Activated CD4-positive, alpha-beta T cell treated with anti-CD3 and anti-CD28 coated beads, Interleukin-2, amount 10 ng/mL, durations not matched to agents 24 days and 14 days (primary cell): Measurements from ENCODE around the gene SLC17A8. TPM values are rescaled to one million over a fixed set of nuclear protein-coding genes. Genes with fewer than 3 reads are reported as not detected.

Experiments
- DNase-seq: peaks from one replicate; pipeline ENCODE4 v3.0.0; 2022
- H3K27ac Mint-ChIP-seq: one replicate; pipeline ENCODE4 v1.8.0; 2022; ENCODE audit warnings: mild to moderate bottlenecking, mixed read lengths
- H3K27me3 Mint-ChIP-seq: one replicate; pipeline ENCODE4 v1.8.0; 2022; ENCODE audit warnings: mixed read lengths
- H3K36me3 Mint-ChIP-seq: one replicate; pipeline ENCODE4 v1.8.0; 2022; ENCODE audit warnings: low read depth, mild to moderate bottlenecking, mixed read lengths
- H3K4me1 Mint-ChIP-seq: one replicate; pipeline ENCODE4 v1.8.0; 2021; ENCODE audit warnings: mixed read lengths
- H3K4me3 Mint-ChIP-seq: one replicate; pipeline ENCODE4 v1.8.0; 2022; ENCODE audit warnings: mild to moderate bottlenecking, moderate library complexity, mixed read lengths
- H3K9me3 Mint-ChIP-seq: one replicate; pipeline ENCODE4 v1.8.0; 2021; ENCODE audit warnings: mixed read lengths
- intact Hi-C: fragments of 100-400 bp; cut with micrococcal nuclease; formaldehyde crosslinking; loops from one replicate; pipeline ENCODE4 v1.15.1; 2023
- total RNA-seq: library from RNA; stranded (reverse); gene quantifications from 2 replicates; pipeline ENCODE4 v1.2.3, GENCODE V29; 2022

Gene SLC17A8
- total RNA-seq, 1 donor from 2014 or later = not detected

- DNase-seq = no peak
- no peaks in the 10 kb centered on the region for H3K4me1 Mint-ChIP-seq
- intact Hi-C loops = no loop called here
- H3K4me3 Mint-ChIP-seq = no peak overlapping the region
- H3K36me3 Mint-ChIP-seq = no peaks in the 10 kb centered on the region
- H3K27ac Mint-ChIP-seq = no peak overlapping the region
- H3K9me3 Mint-ChIP-seq = no peaks in the 10 kb centered on the region
- H3K27me3 Mint-ChIP-seq = peaks cover 16% of the 10 kb centered on the region
Measured at GRCh38 chr12:100448656-100449055, 91.8 kb downstream of the SLC17A8 start.

GRCh38 chr12:100450735-100451134 is 93.9 kb downstream of the SLC17A8 start:
- Mint-ChIP-seq H3K4me3 (no peak overlapping the region), H3K27ac (no peak overlapping the region), H3K27me3 (peaks cover 16% of the 10 kb centered on the region), H3K36me3 (no peaks in the 10 kb centered on the region), H3K4me1 (no peaks in the 10 kb centered on the region), H3K9me3 (no peaks in the 10 kb centered on the region)
- no peak for DNase-seq
- intact Hi-C loops = no loop called here

- Mint-ChIP-seq H3K27me3 (peaks cover 7% of the 10 kb centered on the region), H3K27ac (no peak overlapping the region), H3K4me3 (no peak overlapping the region), H3K4me1 (no peaks in the 10 kb centered on the region), H3K36me3 (no peaks in the 10 kb centered on the region), H3K9me3 (no peaks in the 10 kb centered on the region)
- no peak for DNase-seq
- intact Hi-C loops = no loop called here
Measured at GRCh38 chr12:100453951-100454350, 97.1 kb downstream of the SLC17A8 start.

- no peak overlapping the region for H3K27ac Mint-ChIP-seq
- no peaks in the 10 kb centered on the region for H3K4me1 Mint-ChIP-seq
- no peak for DNase-seq
- no peaks in the 10 kb centered on the region for H3K9me3 Mint-ChIP-seq
- intact Hi-C loops = no loop called here
- no peaks in the 10 kb centered on the region for H3K36me3 Mint-ChIP-seq
- H3K27me3 Mint-ChIP-seq = peaks cover 3% of the 10 kb centered on the region
- H3K4me3 Mint-ChIP-seq = no peak overlapping the region
Measured at GRCh38 chr12:100455896-100456295, 99.0 kb downstream of the SLC17A8 start.

- no peaks in the 10 kb centered on the region for H3K4me1 Mint-ChIP-seq
- H3K4me3 Mint-ChIP-seq = no peak overlapping the region
- H3K9me3 Mint-ChIP-seq = no peaks in the 10 kb centered on the region
- H3K27ac Mint-ChIP-seq = no peak overlapping the region
- DNase-seq = no peak
- peaks cover 1% of the 10 kb centered on the region for H3K27me3 Mint-ChIP-seq
- intact Hi-C loops = no loop called here
- H3K36me3 Mint-ChIP-seq = no peaks in the 10 kb centered on the region
Measured at GRCh38 chr12:100458191-100458590, 101.3 kb downstream of the SLC17A8 start.

- Mint-ChIP-seq H3K4me3 (no peak overlapping the region), H3K9me3 (no peaks in the 10 kb centered on the region)
Measured at GRCh38 chr12:100460702-100461101, 103.8 kb downstream of the SLC17A8 start.

GRCh38 chr12:100461330-100461973 is 104.6 kb downstream of the SLC17A8 start:
- H3K4me1 Mint-ChIP-seq = no peaks in the 10 kb centered on the region
- no peak for DNase-seq
- no peaks in the 10 kb centered on the region for H3K9me3 Mint-ChIP-seq

More at GRCh38 chr12:100460702-100461101, 103.8 kb downstream of the SLC17A8 start:
- Mint-ChIP-seq H3K36me3 (no peaks in the 10 kb centered on the region), H3K4me1 (no peaks in the 10 kb centered on the region), H3K27me3 (peaks cover 1% of the 10 kb centered on the region), H3K27ac (no peak overlapping the region)
- intact Hi-C loops = no loop called here
- DNase-seq = no peak

GRCh38 chr12:100463661-100464060 is 106.8 kb downstream of the SLC17A8 start:
- intact Hi-C loops = no loop called here
- DNase-seq = no peak
- no peaks in the 10 kb centered on the region for H3K36me3 Mint-ChIP-seq
- H3K27me3 Mint-ChIP-seq = peaks cover 1% of the 10 kb centered on the region
- no peak overlapping the region for H3K27ac Mint-ChIP-seq
- H3K9me3 Mint-ChIP-seq = no peaks in the 10 kb centered on the region
- no peak overlapping the region for H3K4me3 Mint-ChIP-seq
- H3K4me1 Mint-ChIP-seq = no peaks in the 10 kb centered on the region

More at GRCh38 chr12:100461330-100461973, 104.6 kb downstream of the SLC17A8 start:
- Mint-ChIP-seq H3K4me3 (no peak overlapping the region), H3K36me3 (no peaks in the 10 kb centered on the region), H3K27me3 (peaks cover 1% of the 10 kb centered on the region), H3K27ac (no peak overlapping the region)
- intact Hi-C loops = no loop called here

- DNase-seq = no peak
- Mint-ChIP-seq H3K27ac (no peak overlapping the region), H3K4me1 (no peaks in the 10 kb centered on the region), H3K27me3 (peaks cover 1% of the 10 kb centered on the region), H3K36me3 (no peaks in the 10 kb centered on the region), H3K9me3 (no peaks in the 10 kb centered on the region), H3K4me3 (no peak overlapping the region)
- intact Hi-C loops = no loop called here
Measured at GRCh38 chr12:100464529-100464928, 107.7 kb downstream of the SLC17A8 start.

- Mint-ChIP-seq H3K27me3 (peaks cover 4% of the 10 kb centered on the region), H3K4me3 (no peak overlapping the region), H3K36me3 (no peaks in the 10 kb centered on the region), H3K27ac (no peak overlapping the region), H3K4me1 (no peaks in the 10 kb centered on the region), H3K9me3 (no peaks in the 10 kb centered on the region)
- intact Hi-C loops = no loop called here
- DNase-seq = no peak
Measured at GRCh38 chr12:100468126-100468525, 111.3 kb downstream of the SLC17A8 start.

Other genes with a start within 250 kb of the SLC17A8 start
- gene BLTP3B, start 214.2 kb upstream of the SLC17A8 start, total RNA-seq = 57.6 and 63.6 TPM in 2 replicates
- gene ACTR6, start 156.3 kb upstream of the SLC17A8 start, total RNA-seq = 33.7 and 37.4 TPM in 2 replicates
- 1.3 and 2.9 TPM in 2 replicates for gene DEPDC4, start 90.0 kb upstream of the SLC17A8 start, total RNA-seq
- gene SCYL2, start 89.9 kb upstream of the SLC17A8 start, total RNA-seq = 31.1 and 34.8 TPM in 2 replicates
- not detected in 2 replicates for gene NR1H4, start 116.8 kb downstream of the SLC17A8 start, total RNA-seq
- 1.6 and 1.7 TPM in 2 replicates for gene GAS2L3, start 216.6 kb downstream of the SLC17A8 start, total RNA-seq